Activated CD4-positive, CD25-positive, alpha-beta regulatory T cell treated with anti-CD3 and anti-CD28 coated beads, Interleukin-2, amount 50 U/mL, for 72 hours (primary cell): ENCODE measurements around the gene SLC41A3.

ENCODE experiments used
- DNase-seq: peaks from one replicate; pipeline ENCODE4 v3.0.0; 2021

The SLC41A3 gene

DNA sequence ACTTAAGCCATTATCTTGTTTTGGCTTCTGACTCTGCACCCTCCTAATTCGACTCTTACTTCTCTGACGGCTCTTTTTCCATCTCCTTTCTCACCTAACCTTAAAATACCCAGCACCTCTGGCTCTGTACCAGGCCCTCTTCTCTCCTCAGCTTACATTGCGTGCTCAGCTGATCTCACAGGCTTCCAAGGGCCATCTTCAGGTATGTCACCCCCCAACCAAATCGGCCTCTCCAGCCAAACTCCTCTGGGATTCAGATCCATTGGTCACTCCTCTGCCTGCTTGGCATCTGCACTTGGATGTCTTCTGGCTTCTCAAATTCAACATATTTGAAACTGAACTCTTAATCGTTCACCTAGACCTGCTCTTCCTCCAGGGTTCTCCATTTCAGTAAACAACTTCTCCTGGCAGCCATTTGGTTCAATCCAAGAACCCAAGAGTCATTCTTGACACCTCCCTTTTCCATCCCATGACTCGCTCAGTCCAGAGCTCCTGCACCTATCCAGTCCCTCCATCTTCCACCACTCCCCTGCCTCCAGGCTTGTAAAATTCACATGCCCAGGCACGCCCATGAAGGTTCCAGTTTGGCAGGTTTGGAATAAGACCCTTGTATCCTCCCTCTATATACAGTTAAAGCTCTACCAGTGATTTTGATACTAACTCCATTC is 35.2 kb upstream of the SLC41A3 start:
- peak; percentile 14 for DNase-seq

DNA sequence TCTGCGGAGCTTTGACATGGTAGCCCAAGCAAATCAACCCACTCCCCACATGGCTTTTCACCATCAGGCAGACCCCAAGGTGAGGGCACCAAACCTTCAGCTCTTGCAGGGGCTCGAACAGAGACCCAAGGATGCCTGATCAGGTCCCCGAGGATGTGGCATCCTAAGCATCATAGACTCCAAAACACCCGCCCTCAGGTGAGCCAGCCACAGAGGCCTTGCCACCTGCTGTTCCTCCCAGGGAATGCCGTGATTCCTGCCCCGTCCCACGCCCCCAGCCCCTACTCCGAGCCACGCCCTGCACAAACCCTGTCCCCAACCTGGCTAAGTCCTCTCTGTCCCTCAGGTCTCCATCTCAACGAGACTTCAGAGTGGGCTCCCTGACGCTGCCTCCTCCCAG is 34.7 kb upstream of the SLC41A3 start:
- no peak for DNase-seq

DNA sequence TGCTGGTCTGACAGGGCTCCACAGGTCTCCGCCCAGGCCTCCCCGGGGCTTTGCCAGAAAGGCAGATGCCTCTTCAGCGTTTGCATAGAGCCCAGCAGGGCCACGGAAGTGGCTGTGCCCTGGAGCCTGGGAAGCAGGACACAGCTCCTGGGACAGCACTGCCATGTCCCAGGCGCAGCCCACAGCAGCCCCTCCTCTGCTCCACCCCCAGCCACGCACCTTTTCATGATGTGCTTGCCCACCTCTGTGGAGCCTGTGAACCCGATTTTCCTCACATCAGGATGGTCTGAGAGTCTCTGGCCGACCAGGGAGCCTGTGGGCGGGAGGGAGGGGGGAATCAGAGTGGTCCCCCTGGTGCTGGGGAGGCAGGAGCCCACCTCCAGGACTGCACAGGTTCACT is 33.9 kb upstream of the SLC41A3 start:
- DNase-seq = no peak

DNA sequence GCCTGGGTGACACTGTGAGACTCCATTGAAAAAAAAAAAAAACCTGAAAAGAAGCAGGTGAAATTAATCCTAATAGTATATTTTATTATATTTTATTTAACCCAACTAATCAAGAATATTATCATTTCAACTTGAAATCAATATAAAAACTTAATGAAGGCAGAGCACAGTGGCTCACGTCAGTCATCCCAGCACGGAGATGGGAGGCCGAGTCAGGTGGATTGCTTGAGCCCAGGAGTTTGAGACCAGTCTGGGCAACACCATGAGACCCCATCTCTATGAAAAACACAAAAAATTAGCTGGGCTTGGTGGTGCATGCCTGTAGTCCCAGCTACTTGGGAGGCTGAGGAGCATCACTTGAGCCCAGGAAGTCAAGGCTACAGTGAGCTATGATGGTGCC is 33.3 kb upstream of the SLC41A3 start:
- DNase-seq = no peak

DNA sequence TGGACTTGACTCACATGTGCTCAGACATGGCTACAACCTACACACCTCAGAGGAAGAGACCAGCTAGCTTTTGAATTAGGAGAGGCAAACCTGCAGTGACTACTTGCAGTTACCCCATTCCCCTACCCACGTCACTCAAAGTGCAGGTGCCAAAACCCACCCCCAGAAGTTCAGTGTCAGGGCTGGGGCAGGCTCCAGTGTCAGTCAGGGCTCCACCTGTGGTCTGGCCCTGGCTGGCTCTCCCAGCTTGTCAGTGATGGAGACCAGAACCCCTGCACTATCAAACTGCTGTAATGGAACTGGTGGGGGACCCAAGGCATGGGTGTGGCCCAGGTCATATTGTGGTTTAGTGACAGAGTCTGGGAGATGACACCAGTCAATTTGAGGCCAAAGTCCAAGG is 32.6 kb upstream of the SLC41A3 start:
- no peak for DNase-seq

DNA sequence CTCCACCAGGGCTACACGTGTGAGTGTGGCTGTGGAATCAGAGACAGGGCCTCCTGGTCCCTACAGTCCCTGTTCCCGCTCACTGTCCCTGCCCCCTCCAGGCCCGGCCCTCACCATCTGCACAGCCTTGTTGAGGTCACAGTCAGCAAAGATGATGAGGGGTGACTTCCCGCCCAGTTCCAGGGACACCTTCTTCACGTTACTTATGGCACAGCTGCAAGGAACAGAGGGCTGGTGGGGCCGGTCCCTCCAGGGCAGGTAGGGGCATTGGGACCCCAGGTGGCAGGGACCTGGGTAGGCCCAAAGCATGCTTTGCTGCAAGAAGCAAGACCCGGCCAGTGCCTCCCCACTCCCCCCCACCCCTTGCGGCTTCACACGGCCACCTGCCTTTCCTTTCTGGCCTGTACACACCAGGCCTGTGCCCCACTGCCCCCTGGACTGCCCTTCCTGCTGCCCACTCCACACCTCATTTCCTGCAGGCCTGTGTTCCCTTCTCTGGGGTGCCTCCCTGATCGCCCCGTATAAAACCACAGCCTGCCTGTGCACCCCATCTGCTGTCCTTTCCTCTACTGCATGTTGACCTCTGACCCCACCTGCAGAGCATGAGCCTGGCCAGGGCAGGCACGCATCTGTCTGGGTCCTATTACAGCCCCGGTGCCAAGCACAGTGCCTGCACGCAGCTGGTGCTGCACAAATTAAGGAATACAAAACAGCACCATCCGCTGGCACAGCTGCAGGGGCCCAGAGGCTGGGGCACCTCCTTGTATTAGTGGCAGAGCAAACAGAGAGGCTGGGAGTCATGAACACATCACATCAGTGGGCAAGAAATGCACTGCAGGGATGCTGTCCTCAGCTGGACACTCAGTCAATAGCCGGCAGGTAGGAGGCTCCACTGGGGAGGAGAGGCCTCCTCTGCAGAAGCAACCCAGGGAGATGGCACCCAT is 30.8 kb upstream of the SLC41A3 start:
- DNase-seq = no peak

DNA sequence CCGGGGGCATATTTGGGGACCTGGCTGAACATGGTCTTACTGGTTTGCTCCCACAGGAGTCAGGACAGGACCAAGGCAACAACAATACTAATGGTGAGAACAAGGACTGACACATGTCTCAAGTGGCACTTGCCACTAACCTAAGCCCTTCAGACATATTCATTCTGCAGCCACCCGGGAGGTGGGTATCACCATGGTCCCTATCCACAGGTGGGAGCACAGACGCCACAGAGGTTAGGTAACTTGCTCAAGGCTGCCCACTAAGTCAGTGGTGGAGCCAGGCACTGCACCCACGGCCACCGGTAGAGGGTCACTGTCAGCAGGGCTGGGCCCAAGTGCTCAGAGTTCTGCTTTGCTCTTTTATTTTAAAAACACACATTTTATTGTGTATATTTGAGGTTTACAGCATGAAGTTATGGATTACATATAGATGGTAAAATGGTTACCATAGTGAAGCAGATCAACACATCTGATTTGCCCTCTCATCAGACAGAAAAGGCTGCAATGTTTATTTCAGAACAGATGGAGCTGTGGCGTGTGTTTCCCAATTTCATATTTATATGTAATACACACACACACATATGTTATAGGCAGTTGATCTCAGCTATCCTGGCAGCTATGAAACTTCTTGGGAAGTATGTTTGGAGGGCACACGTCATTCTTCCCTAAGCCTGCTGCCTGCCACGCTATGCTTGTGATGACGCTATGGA is 30.0 kb upstream of the SLC41A3 start:
- no peak for DNase-seq

DNA sequence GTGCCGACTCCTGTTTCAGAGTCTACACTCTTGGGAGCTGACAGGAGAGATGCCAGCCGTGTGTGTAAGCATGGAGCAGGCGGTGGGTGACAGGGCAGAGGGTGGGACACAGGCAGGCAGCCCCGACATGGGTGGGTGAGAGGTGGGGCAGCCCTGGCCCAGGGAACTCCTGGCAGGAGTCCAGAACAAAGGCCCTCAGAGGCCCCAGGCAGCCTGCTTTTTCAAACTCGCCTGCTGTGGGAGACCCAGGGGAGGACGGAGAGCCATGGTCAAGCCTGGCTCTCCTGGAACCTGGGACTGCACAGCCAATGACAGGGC is 29.3 kb upstream of the SLC41A3 start:
- no peak for DNase-seq

DNA sequence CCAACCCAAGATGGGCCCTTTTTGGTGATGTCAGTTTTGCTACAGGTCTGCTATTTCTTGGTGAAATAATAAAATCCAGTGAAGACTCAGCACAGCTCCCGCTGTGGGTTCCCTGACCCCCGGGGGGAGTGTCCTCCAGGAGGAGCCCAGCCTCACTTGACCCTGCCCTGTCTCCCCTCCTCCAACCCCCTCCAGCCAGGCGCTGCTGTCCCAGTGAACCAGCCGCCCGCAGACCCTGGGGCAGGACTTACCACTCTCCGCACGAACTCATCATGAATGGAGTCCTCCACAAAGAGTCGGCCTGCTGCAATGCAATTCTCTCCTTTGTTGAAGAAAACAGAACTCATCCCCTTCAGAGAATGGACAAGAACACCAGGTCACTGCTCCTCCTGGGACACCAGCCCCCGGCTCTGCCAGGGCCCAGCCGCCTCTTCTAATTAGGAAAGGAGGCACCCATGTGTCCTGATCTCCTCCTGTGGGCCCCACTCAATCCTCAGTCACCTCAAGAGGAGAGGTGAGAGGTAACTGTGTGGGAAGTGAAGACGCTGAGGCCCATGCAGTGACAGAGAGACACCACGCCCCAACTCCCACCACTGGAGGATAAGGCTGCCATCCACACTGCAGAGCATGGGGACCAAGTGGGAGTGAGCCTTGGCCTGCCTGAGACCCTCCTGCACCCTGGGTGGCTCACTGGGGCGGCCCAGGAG is 28.8 kb upstream of the SLC41A3 start:
- no peak for DNase-seq

DNA sequence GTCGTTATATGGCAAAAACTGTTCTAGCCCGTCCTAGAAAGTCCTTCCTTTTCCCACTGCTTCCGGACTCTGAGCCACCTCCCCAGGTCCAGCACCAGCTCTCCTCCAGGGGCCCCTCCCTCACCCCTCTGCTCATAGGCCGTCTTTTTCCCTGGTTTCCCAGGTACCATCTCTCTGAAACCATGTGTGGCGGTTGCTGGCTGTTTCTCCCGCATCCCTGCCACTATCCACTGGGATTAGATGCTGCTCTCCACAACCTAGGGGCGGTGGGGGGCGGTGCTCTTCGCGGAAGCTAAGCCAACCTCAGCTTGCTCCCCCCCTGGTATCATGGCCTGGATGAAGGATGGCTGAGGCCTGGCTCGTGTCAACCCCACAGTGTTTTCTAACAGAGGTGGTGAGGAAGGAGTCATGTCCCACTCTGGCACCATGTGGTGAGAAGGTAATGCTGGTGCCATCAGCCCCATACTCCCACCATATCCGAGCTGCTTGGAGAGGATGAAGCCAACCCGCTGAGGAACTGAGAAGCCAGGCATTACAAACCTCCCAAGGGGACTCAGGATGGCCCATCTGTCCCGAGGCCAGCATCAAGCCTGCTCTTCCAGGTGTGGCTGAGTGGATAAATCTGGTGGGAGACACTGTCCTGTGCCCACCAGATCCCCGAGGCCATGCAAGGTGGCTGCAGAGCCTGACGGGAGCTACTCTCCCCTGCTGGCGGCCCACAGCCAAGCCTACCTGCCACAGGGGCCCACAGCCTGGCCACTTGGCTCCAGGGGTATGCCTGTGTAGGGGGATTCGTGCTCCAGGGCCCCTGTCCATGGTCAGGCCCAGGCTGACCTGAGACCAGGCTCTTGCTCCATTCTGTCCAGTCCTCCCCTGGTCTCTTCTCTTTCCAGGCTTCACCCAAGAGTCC is 27.9 kb upstream of the SLC41A3 start:
- DNase-seq = no peak

DNA sequence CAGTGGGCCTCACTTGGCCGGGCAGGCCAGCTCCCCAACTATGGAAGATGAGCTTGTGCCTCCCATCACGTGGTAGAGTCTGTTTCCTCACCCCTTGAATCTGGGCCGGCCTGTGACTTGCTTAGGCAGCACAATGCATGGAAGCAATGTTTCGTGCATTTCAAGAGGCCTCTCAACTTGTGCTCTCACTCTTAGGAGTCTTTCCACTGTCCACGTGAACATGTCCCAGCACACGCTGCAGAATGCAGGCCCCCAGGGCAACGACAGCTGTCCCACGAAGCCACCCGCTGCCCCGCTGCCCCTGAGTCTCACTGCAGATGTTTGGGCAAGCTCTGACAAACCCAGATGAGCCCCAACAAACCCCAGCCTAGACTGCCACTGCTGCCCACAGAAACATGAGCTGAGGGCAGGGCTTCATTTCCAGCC is 27.2 kb upstream of the SLC41A3 start:
- DNase-seq = no peak

DNA sequence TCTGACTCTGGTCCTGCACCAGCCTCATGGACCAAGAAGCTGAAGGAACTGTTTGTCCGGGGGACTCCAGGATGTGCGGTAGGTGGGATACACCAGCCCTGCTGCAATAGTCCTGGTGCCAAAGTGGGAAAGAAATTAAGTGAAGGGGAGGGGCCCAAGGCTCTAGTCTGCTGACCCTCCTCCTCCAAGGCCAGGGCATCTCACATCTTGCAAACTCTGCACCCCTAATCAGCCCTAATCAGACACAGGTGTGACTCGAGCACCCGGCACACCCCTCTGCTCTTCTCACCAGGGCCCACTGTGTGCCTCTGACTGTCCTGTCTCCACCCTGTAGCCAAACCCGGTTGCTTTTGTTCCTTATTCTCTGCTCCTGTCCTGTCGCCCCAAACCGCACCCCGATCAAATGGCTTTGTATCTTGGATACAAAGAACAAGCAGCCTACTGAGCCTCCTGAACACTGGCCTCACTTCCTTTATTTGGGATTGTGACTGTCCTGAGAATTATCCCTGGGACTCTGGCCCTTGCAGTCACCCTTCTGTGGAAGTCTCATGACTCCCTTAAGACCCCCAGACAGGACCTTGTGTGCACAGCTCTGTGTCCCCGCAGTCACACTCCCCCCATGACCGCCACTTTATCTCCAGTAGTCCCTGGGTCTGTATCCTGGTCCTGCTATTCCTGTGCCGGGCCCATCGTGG is 26.7 kb upstream of the SLC41A3 start:
- DNase-seq = no peak

DNA sequence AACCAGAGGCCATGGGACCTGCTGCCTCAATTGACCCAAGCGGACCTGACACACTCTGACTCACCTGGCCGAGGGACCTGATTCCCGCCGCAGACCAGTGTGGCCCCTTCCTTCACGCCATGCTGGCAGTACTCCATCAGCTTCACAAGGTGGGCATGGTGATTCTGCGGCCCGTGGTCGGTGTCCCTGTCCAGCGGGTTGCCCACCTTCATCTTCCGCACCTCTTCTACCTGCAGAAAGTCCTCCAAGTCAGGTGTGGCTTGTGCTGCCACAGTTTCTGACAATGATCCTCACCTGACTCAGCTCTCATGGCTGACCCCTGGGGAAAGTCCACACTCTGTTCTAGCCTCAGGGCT is 25.9 kb upstream of the SLC41A3 start:
- no peak for DNase-seq

DNA sequence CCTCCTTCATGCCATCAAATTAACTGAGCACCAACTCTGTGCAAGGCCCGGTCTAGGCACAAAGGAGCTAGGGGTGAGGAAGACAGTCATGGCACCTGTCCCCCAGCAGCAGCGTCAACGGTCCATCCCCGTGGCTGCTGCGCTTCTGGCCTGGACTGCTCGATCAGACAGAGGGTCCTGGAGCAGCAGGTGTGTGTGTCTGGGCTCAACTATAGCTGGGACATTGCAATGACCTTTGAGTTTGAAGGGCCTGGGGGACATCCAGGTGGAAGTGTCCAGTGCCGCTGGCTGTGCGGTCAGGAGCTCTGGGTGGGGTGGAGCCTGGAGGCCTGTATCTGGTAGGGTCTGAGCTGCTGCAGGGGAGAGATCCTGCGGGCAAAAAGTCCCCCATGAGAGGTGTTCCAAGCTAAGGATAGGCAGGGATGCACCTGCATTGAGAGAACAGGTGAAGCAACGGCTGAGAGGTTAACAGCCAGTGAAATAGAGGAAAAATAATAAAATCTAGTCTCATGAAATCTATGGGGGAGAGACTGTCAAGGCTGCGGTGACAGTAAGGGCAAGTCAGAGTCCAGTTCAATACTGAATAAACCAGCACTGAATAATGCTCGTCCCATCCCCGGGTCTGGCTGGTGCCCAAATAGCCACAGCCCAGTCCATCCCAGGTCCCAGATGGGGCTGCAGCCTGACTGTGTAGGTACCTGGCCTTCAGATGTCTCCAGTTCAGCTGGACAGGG is 25.4 kb upstream of the SLC41A3 start:
- DNase-seq = no peak

DNA sequence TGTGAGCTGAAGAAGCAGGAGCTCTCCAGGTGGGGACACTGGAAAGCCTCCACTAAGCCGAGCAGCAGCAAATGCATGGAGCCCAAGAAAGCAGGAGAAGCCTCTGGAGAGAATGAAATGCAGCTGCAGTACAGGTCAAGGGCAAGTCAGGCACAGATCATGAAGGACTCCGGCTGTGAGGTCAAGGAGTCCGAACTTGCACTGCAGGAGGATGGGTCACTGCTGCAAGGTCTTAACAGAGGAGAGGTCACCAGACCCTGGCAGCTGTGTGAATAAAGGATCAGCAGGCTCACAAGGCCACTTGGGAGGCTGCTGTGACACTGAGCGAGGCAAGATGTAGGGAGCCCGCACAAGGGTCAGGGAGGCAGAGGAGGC is 24.7 kb upstream of the SLC41A3 start:
- DNase-seq = no peak

DNA sequence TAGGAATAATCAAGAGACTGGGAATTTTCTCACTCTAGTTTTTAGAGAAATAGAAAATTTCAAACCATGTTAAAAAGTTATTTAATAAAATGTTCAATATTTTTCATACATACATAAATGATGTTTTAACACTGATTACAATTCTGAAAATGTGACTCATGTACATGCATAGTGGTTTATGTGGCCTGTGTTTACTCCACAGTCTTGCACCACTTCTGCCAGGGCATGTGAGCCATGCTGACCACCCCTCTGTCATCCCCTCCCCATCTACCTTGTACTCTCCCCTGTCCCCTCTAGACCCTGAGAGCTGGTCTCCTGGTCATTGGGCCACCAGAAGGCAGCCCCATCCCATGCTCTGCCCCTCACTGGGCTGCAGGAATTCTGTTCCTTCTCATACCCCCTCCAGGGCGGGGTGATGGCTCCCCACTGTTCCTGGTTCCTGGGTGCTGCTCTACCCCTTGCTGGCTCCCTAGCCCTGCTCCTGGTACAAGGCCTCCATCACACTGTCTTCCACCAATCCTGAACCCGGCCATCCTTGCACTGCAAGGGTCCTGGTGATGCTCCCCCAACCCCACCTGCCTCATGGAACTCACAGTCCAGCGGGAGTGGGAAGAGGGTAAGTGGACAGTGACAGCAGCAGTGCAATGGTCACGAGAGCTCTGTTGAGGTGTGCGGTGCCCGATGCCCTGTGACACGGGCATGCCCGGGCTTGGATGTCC is 24.2 kb upstream of the SLC41A3 start:
- no peak for DNase-seq

DNA sequence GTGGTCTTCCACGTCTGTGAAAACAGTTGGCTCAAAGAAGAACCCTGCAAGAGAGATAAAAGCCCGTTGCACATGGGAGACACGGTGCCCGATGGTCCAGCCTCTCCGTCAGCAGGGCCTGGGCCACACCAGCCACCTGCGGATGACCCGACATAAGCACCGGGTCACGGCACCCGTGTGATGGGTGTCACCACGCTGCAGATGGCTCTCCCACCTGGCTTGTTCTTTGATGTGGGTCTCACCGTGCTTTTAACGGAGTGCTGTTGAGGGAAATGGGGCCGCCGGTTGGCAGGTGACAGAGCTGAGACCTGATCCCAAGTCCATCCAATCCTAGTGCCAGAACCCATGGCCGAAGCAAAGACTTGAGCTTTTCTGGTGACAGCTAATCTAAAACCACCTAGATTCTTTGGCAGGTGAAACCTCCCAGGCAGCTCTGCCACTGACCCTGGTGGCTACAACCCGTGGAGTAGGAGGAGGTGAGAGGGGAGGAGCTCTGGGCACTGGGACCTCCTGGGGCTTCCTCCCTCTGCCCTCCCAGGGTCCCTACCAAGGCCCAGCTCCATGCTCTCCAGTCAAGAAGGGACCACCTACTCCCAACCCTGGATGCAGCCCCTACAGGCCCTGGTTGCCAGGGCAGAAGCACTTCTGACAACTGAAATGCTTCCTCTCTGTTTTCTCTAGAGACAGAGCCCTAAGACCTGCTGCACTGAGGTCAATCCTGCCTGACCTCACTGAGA is 23.4 kb upstream of the SLC41A3 start:
- DNase-seq = no peak

DNA sequence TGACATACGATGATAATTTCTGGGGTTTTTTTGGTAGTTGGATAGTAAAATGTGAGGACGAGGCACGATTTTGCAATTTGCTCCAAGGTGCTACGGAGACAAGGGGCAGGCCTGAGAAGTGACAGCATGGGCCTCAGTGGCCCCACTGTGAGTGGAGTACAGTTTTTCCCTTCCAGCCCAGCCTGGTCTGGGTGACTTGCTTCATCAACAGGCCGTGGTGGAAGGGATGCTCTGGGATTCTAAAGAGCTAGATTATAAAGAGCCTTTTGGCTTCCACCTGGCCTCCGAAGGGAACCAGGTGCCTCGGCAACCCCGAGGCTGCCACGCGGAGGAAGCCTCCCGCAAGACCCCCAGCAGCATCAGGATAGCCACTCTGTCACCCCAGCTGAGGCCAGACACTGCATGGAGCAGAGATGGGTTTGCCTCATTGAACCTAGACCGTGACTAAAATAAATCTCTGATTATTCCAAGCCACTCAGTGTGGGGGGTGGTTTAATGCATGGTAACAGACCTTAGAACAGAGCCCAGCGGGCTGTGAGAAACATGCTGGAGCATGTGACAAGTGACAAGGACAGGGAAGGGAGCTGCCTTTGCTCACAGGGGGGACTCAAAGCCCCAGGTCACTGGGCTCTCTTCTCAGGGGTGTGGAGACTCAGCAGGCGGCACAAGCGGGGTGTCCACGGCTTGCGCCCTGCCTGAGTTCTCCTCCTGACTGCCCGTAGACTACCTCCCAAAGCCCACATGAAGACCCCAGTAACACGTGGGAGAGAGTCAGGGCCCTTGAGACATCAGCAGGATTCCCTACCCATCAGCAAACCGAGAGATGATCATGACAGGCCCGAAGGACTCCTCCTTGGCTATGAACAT is 22.6 kb upstream of the SLC41A3 start:
- no peak for DNase-seq
